Nephron (organoid): ENCODE results near the gene FHL1.

Experiments
- H3K27ac Mint-ChIP-seq, 3 experiments: 2 replicates each; pipeline ENCODE4 v1.8.0; 2020; ENCODE audit warnings: mixed read lengths in 3 of 3, mild to moderate bottlenecking in 2 of 3, moderate library complexity in 1 of 3
- H3K27me3 Mint-ChIP-seq: 2 replicates; pipeline ENCODE4 v1.8.0; 2021; ENCODE audit warnings: low read depth, mild to moderate bottlenecking, moderate library complexity, mixed read lengths
- H3K36me3 Mint-ChIP-seq: 2 replicates; pipeline ENCODE4 v1.8.0; 2020; ENCODE audit warnings: low read depth, mixed read lengths
- H3K4me1 Mint-ChIP-seq: 2 replicates; pipeline ENCODE4 v1.8.0; 2020; ENCODE audit warnings: mixed read lengths
- H3K4me3 Mint-ChIP-seq, 3 experiments: 2 replicates each; pipeline ENCODE4 v1.8.0; 2020; ENCODE audit warnings: mild to moderate bottlenecking in 3 of 3, mixed read lengths in 3 of 3, moderate library complexity in 2 of 3
- H3K9me3 Mint-ChIP-seq: 2 replicates; pipeline ENCODE4 v1.8.0; 2020; ENCODE audit warnings: mixed read lengths
- TF ChIP-seq, protein P1 (sequence below), 3 experiments: fragments of 200-600 bp; sonication (generic); IDR thresholded peaks; one replicate each; pipeline ENCODE4 v1.5.0; 2021; ENCODE audit warnings: antibody characterized with exemption in 3 of 3; ENCODE audit not compliant: unreplicated experiment in 3 of 3

Gene FHL1

DNA sequence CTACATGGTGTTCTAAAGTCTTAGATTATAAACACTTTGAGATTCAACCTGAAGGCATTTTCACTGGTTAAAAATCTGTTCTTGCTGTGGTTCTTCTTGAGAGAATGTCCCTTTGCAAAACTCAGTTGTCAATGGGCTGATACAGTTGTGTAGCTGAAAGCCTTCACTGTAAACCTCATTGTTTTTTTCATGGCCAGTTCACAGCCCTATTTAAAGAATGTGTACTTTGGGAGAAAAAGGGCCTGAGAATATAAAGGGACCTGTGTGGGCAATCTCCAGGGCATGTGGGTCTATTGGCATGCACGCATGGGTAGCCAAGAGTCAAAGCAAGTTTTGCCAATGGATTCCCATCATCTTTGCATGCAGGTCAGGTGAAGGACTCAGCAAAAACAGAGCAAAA, 111.6 kb downstream of the FHL1 start:
- Mint-ChIP-seq H3K27me3 (no peaks in the 10 kb centered on the region), H3K36me3 (no peaks in the 10 kb centered on the region), H3K4me1 (no peaks in the 10 kb centered on the region), H3K4me3 (no peak overlapping the region), H3K27ac (no peak overlapping the region), H3K9me3 (peaks cover 3% of the 10 kb centered on the region)
- TF ChIP-seq, protein P1, sequence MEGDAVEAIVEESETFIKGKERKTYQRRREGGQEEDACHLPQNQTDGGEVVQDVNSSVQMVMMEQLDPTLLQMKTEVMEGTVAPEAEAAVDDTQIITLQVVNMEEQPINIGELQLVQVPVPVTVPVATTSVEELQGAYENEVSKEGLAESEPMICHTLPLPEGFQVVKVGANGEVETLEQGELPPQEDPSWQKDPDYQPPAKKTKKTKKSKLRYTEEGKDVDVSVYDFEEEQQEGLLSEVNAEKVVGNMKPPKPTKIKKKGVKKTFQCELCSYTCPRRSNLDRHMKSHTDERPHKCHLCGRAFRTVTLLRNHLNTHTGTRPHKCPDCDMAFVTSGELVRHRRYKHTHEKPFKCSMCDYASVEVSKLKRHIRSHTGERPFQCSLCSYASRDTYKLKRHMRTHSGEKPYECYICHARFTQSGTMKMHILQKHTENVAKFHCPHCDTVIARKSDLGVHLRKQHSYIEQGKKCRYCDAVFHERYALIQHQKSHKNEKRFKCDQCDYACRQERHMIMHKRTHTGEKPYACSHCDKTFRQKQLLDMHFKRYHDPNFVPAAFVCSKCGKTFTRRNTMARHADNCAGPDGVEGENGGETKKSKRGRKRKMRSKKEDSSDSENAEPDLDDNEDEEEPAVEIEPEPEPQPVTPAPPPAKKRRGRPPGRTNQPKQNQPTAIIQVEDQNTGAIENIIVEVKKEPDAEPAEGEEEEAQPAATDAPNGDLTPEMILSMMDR (IDR thresholded peaks at IDR 0.05; ENCODE audit: unreplicated experiment in 3 of 3) = no peak

DNA sequence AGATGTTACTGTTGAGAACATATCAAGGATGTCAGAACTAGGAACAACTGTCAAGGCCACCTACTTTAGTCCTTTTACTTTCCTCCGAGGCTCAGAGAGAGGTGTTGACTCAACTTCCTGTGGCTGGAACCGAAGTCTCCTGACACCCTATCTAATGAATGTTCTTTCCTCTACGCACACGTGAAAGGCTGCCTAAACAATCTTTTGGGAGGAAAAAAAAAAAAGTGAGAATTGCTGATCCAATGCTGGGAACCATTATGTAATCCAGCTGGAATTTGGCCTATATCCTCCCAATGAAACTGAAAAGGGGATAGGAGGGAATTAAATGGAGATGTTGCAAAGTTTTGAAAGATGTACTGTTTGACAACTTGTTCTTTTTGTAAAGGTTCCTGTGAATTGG, 112.2 kb downstream of the FHL1 start:
- H3K27me3 Mint-ChIP-seq = no peaks in the 10 kb centered on the region
- peak overlapping the region in 1 of 3 experiments; percentile 82 for H3K27ac Mint-ChIP-seq
- H3K36me3 Mint-ChIP-seq = no peaks in the 10 kb centered on the region
- H3K9me3 Mint-ChIP-seq = peaks cover 3% of the 10 kb centered on the region
- TF ChIP-seq, protein P1 (IDR thresholded peaks at IDR 0.05; ENCODE audit: unreplicated experiment in 3 of 3) = no peak
- H3K4me3 Mint-ChIP-seq = no peak overlapping the region
- H3K4me1 Mint-ChIP-seq = no peaks in the 10 kb centered on the region

DNA sequence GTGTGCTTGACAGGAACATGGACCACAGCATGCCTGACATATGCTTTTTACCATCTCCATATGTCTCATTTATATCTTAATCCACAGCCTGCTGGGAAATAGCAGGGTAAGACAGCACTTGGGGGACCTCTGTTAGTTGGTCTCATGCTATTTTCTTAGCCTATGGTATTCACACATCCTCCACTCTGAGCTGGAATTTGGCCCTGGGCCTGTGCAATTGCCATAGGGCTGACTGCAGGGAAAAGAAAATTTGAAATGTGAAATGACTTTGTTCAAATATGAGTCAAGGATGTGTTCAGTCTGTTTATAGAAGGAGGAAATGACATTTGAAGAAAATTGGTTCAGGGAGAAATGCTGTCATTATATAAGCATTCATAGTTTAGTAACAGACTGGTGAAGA, 113.4 kb downstream of the FHL1 start:
- no peaks in the 10 kb centered on the region for H3K4me1 Mint-ChIP-seq
- no peak overlapping the region for H3K4me3 Mint-ChIP-seq
- H3K27me3 Mint-ChIP-seq = no peaks in the 10 kb centered on the region
- TF ChIP-seq, protein P1 (IDR thresholded peaks at IDR 0.05; ENCODE audit: unreplicated experiment in 3 of 3) = no peak
- no peaks in the 10 kb centered on the region for H3K36me3 Mint-ChIP-seq
- peaks cover 5% of the 10 kb centered on the region for H3K9me3 Mint-ChIP-seq
- H3K27ac Mint-ChIP-seq = no peak overlapping the region
